NOMO-1 (cell line): ENCODE measurements around the gene TMEM123.

Experiments
- DNase-seq, 2 experiments: peaks; one replicate each; lab custom pipeline; 2025; ENCODE audit not compliant: unreplicated experiment in 2 of 2; lab: John Stamatoyannopoulos, UW

The TMEM123 gene

GRCh38 chr11:102473543-102473942 lies 21.0 kb upstream of the TMEM123 start:
- no peak for DNase-seq

DNA sequence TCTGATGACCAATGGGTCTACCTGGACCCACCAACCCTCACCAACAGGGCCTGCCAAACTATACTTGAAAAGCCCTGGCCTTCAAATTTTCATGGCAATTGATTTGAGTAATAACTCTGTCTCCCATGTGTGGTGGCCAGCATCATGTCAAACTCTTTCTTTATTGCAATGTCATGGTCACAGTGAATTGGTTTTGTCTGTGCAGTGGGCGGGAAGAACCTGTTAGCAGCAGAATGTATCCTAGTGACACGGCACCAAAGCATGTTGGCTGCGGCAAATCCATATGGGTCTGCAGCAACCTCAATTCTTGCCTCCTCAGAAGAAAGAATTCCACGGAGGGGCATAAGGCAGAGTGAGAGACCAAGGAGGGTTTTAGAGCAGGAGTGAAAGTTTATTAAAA lies 19.6 kb upstream of the TMEM123 start:
- no peak for DNase-seq

DNA sequence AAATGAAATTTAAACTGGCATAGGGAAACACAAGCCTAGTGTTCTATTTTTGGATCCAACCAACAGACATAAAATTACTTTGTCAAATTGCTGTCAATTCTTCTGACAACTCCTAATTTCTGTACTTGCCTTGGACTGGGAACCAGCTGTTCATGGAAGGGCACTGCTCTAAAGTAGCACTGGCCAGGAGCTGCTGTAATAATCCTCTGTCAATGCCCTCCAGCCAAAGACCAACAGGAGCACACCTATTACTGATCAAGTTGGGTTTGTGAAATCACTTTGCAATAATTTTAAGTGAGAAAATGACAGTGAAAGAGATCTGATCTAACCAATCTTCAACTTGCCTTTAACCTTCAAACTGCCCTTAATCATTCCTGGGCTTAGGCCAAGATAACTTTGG lies 18.9 kb upstream of the TMEM123 start:
- no peak for DNase-seq

GRCh38 chr11:102470251-102470650 lies 17.7 kb upstream of the TMEM123 start:
- no peak for DNase-seq

- DNase-seq: peak; percentile 18 to 57
Observed at GRCh38 chr11:102469196-102469821, 16.7 kb upstream of the TMEM123 start.

DNA sequence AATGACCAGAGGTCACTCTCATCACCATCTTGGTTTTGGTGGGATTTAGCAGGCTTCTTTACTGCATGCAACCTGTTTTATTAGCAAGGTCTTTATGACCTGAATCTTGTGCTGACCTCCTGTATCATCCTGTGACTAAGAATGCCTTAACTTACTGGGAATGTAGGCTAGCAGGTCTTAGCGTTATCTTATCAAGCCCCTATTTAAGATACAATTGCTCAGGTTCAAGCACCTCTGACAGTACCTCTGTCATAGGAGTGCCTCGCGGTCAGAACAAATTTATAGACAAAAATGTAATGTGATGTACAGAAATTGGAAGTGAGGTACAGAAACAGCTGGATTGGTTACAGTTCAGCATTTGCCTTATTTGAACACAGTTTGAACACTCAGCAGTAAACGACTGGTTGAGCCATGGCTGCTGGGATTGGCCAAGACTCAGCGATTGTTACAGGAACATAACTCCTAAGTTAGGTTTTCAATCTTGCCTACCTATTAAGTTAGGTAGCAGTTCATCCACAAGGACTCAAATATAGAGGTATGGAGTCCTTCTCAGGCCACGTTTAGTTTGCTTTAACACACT lies 16.1 kb upstream of the TMEM123 start:
- no peak for DNase-seq

- DNase-seq: no peak
Observed at GRCh38 chr11:102467853-102468580, 15.5 kb upstream of the TMEM123 start.

DNA sequence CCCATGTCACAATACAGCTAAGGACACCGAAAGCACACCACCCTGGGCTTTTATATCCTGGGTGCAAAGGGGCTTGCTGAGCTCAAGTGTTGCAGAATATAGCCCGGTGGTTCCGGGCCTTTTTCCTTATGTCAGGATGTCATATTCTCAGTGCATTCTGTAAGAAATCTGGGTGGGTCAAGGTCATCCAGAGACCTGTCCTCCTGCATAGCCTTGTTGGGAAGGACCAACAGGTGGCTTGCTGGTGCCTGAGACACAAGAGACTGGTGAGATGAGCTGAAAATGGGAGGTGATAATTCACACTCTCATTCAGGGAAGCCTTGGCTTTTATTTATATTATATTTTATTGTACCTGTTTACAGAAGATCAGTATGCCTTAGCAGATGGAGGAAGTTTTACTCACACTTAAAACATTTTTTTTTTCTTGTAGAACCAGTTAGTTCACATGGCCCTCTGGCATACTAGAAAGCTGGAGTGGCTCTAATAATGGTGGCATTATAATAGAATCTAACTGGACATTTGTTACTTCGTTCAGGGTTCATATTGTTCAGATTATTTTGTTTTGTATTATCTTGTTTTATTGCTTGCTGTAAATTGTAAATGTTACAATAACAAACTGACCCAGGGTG lies 14.6 kb upstream of the TMEM123 start:
- DNase-seq: no peak

DNA sequence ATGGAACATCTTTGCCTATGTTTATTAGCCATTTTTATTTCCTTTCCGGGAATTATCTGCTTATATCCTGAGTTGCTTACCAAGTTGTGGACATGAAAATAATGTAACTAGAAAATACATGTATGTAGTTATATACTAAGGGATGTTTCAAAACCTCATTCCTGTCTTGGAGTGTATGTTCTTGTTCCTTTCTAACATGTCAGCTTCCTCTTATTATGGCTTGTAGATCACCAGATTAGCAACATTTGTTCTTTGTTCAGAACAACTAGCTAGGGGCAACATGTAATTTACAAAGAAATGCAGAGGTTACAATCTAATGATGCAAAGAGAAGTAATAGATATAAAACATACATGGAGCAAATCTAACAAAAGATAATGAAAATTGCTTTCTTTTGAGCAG lies 13.1 kb upstream of the TMEM123 start:
- DNase-seq: peak in 1 of 2 experiments; percentile 50

DNA sequence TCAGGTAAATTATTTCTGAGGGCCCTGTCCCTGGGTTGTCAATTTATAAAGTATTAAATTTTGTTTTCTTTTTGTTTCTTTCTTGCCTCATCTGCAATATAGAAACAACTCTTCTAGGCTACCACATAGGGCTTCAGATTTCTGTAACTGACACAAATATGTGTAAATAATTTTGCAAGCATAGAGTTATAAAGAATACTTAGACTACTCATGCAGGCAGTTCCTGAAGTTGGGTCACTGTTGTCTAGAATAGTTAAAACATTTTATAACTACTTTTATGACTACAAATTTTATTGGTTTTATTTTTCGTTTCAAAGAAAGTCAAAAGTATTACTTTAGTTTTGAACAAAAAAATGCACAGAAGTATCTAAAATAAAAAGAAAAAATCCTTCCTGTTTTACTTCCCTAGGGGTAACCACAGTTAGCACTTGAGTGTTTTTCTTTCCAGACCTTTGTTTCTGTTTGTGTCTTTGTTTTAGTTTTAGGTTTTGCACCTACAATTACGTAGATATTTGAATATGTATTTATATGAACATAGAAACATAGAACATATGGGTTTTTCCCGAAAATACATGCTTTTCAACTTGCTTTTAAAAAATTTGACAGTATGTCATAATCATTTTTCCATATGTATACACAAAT lies 12.4 kb upstream of the TMEM123 start:
- DNase-seq: peak; percentile 6 to 62

DNA sequence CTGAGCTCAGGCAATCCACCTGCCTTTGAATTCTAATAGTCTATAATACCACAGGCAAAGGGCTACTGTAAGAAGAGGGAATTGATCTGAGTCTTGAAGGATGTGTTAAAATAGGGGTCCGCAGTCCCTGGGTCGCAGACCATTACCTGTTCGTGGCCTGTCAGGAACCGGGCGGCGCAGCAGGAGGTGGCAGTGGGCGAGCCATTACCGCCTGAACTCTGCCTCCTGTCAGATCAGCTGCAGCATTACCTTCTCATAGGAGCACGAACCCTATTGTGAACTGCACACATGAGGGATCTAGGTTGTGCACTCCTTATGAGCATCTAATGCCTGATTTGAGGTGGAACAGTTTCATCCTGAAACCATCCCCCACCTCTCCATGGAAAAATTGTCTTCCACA lies 11.5 kb upstream of the TMEM123 start:
- no peak for DNase-seq

DNA sequence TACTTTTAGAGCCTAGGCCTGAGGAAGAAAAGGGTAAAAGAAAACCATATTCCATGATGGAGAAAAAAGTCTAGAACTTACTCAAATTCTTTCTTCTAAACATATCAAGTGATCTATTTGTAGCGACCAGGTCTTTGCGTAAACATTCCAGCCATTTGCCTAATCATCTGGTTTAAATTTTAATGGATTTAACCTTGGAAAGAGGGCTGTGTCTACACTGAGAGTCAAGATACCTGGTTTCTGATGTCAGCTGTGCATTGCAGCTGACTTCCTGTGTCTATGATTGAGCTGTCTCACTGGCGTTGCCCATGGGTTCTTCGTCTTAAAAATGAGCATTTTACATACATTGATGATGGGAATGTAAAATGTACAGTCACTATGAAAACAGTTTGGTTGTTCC lies 10.0 kb upstream of the TMEM123 start:
- DNase-seq: no peak

DNA sequence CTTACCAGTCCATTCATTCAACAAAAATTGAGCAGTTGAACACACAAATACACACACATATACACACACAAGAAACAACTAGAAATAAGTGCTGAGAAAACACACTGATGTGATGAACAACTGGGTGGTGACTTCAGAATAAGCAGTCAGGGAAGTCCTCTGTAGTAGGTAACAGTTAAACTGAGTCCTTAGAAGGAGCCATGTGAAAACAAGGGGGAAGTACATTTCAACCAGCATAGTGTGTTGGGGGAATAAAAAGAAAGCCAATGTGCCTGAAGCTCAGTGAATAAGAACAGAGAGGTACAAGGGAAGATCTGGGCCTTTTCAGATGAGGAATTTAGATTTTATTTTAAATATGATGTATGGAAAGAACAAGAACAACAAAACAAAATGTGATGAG lies 6.8 kb upstream of the TMEM123 start:
- peak in 1 of 2 experiments; percentile 5 for DNase-seq

GRCh38 chr11:102458548-102458947 lies 6.0 kb upstream of the TMEM123 start:
- DNase-seq: no peak

DNA sequence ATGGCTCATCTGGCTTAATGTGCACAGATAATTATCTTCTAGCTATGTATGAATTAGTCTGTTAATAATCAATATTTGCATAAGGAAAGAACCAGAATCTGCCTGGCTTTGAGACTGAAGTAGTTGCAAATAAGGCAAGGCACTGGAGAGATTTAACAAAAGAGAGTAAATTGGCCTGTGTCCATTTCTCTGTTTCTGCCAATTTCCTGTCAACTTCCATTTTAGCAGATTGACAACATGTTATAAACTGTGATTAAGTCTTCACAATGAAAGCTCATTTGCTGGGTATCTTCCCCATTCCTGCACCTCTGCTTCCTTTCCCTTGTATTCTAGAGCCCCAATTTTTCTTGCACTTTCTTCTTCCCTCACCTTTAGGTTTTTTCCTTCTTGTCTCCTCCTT lies 5.3 kb upstream of the TMEM123 start:
- no peak for DNase-seq

- no peak for DNase-seq
Observed at GRCh38 chr11:102457056-102457677, 4.6 kb upstream of the TMEM123 start.

- peak; percentile 57 to 63 for DNase-seq
Observed at GRCh38 chr11:102456381-102456780, 3.8 kb upstream of the TMEM123 start.

GRCh38 chr11:102453921-102454320 lies 1.4 kb upstream of the TMEM123 start:
- no peak for DNase-seq

GRCh38 chr11:102453302-102453695 lies 734 bp upstream of the TMEM123 start:
- no peak for DNase-seq

GRCh38 chr11:102451681-102452460 lies 694 bp downstream of the TMEM123 start:
- peak; percentile 61 to 76 for DNase-seq
